Ureter (tissue), 1 donor: ENCODE results near the gene HGFAC. TPM values are rescaled to one million over a fixed set of nuclear protein-coding genes. Genes with fewer than 3 reads are reported as not detected.
"Not testable (repeated sequence)": the region's sequence is repeated elsewhere in the genome, so short reads cannot be mapped to it uniquely, and the experiment has no call there.

Source experiments
- DNase-seq: peaks from one replicate; pipeline ENCODE4 v3.0.0-alpha.2; 2020; ENCODE audit warnings: low spot score
- total RNA-seq: library from RNA; stranded (reverse); gene quantifications from one replicate; pipeline ENCODE4 v1.2.4, GENCODE V29; 2023
- donor health status: DM: yes; HTN: yes; CAD: no.

The HGFAC gene
- total RNA-seq, 1 donor from 2014 or later, result not detected

- not testable (repeated sequence) for DNase-seq
Observed at GRCh38 chr4:3411190-3411589, 30.6 kb upstream of the HGFAC start.

DNA sequence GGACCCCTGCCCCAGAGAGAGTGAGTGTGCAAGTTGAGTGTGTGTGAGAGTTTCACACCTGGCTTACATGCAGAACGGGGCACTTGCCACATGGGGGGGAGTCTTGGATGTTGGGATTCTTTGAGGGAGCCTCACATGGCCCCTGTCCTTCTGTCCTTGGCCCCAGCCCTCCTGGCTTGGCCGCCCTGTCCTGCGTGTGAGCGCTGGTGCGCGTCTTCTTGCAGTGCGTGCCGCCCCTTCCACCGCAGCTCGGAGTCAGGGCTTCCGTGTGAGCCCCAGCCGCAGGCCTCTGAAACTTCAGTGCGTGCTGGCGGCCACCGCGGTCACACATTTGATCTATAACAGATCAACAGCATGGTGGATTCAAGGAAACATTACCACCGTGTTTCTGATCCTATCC is 30.1 kb upstream of the HGFAC start:
- DNase-seq, result no peak

GRCh38 chr4:3412257-3413020 is 29.3 kb upstream of the HGFAC start:
- no peak for DNase-seq

DNA sequence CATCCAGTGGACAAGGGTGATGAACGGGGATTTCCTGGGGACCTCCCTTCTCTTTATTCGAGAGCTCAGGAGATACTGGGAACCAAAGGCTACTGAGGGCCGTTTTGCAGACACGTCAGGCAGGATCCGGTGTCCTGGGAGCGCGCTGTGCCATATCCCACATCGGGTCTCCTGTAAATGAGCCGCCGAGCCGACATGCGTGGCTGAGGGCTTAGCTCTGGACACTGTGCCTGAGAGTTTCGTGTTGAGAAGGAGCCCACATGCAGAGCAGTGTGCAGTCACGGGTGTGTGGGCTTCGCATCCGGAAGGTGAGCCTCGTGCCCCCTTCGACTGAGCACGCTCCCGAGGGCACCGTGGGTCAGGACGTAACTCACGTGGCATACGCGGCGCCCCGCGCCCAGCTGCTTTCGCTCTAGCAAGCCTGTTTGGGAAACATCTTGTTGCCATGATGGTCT is 28.5 kb upstream of the HGFAC start:
- no peak for DNase-seq

DNA sequence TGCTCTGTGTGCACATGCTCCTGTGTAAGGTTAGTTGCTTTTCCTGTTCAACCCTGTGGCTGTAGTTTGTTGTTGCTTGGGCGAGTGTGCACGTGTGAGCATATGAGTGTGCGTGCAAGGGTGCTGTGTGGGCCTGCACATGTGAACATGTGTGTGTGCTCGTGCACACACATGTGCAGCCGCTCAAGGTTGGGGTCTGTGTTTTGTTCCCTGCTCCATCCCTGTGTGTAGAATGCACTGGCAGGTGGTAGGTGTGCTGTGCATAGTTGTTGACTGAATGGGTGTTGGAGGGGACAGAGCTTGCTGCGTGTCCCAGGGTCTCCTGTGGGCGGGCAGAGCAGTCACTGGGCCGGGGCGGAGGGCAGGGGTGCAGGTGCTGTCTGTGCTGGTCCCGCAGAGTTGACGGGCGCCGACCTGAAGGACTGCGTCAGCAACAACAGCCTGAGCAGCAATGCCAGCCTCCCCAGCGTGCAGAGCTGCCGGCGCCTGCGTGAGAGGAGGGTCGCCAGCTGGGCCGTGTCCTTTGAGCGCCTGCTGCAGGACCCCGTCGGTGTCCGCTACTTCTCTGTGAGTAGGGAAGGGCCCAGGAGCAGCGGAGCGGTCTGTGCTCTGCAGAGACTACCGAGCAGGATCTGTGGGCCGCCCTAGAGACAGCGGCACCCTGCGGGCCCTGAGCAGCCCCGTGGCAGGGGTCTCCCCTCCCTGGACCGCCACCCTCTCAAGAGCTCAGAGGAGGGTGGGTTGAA is 27.9 kb upstream of the HGFAC start:
- DNase-seq, result no peak

- no peak for DNase-seq
Observed at GRCh38 chr4:3414421-3415279, 27.1 kb upstream of the HGFAC start.

DNA sequence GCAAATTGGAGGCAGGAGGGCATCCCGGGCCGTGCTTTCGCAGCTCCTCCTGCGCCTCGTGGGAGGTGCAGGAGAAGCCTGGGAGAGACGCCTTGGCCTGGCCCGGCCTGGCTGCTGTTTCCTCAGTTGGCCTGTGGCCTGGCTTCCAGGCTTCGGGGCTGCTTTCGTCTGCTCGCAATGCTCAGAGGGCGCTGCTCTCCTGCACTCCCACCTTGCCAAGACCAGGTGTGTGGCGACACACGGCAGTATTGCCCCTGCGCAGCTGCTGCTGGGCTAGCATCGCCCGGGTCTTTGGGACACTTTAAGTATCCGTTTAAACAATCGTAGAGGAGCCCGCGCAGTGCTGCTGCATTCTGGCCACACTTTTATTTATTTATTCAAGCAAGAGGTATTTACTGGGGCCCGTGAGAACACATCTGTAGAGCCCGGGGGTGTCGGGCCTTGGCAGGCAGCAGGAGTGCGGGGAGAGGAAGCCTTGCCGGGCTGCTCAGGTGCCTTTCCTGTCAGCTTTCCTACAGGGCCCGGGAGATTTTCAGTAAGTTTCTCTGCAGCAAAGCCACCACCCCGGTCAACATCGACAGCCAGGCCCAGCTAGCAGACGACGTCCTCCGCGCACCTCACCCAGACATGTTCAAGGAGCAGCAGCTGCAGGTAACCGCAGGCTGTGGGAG is 26.2 kb upstream of the HGFAC start:
- DNase-seq, result no peak

GRCh38 chr4:3416270-3416669 is 25.5 kb upstream of the HGFAC start:
- DNase-seq, result no peak

DNA sequence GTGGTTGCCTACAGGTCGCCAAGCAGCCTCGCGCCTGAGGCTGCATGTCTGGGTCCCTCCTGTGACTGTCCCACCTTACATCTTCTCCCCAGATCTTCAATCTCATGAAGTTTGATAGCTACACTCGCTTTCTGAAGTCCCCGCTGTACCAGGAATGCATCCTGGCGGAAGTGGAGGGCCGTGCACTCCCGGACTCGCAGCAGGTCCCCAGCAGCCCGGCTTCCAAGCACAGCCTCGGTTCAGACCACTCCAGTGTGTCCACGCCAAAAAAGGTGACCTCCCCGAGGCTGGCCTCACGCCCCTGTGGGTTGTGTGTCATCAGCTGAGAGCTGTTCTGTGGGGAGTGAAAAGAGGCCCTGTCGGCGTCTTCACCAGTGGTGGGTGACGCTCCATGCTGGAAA is 24.9 kb upstream of the HGFAC start:
- DNase-seq, result no peak

- no peak for DNase-seq
Observed at GRCh38 chr4:3417448-3417847, 24.3 kb upstream of the HGFAC start.

GRCh38 chr4:3418029-3418762 is 23.6 kb upstream of the HGFAC start:
- DNase-seq, result no peak

GRCh38 chr4:3419836-3420605 is 21.7 kb upstream of the HGFAC start:
- no peak for DNase-seq

- DNase-seq, result no peak
Observed at GRCh38 chr4:3420606-3420955, 21.2 kb upstream of the HGFAC start.

DNA sequence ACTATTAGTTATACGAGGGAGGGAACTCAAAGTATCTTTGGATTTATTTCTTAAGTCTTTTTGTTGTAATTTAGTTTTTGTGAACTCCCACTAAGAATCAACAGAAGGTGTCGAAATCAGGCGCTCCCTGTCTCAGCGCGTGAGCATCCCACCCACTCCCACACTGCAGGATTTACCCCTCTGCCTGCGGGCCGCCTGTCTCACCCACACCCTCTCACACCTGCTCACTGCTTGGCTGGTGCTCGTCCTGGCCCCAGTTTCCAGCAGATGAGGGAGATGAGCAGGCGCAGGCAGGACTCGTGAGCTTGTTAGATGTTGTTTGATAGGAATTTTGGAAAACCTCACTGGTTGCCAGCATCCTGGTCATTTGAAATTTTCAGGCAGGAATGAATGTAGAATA is 20.8 kb upstream of the HGFAC start:
- DNase-seq, result no peak

DNA sequence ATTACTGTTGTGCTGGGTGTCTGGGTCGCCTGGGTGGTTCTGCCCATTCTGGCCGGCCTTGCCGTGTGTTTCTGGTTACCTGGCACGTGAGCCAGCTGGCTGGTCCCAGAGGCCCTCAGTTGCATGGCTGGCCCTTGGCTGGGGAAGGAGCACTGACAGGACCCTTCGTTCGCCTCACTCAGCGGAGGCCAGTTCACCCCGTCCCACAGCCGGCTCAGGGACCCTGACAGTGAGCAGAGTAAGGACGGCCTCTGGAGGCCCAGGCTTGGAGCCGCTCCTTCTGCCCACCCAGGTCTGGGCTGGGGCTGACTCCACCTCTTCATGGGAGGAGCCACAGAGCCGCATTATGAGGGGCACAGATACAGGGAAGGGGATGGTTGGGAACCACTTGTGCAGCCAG is 20.3 kb upstream of the HGFAC start:
- DNase-seq, result no peak

GRCh38 chr4:3422241-3422801 is 19.4 kb upstream of the HGFAC start:
- DNase-seq, result no peak

GRCh38 chr4:3422808-3423297 is 18.9 kb upstream of the HGFAC start:
- no peak for DNase-seq

GRCh38 chr4:3423406-3423805 is 18.4 kb upstream of the HGFAC start:
- no peak for DNase-seq

DNA sequence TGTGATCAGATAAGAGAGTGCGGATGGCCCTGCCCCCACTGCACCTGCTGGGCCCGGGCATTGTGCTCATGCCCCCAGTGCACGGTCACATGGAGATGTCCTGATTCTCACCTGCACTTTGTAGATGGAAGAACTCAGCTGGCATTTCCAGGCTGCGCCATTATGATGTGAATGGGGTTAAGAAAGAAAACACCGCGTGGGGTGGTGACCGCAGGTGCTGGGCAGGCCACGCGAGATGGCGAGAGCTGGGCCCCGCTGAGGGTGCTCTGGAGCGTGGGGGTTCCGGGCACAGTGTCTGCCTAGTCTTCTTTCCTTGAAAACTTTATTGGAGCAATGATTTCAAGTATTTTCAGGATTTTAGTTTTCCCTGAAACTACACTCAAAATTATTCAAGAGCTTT is 17.8 kb upstream of the HGFAC start:
- DNase-seq, result no peak
